ENCODE measurements around the gene ESPL1. TPM values are rescaled to one million over a fixed set of nuclear protein-coding genes. Genes with fewer than 3 reads are reported as not detected.

Gene ESPL1
- total and polyA plus RNA-seq, 2 donors (not counting 3 experiments of a cell fraction or from before 2014, with no cell fraction given), result 16.2 to 42.7 TPM

GRCh38 chr12:53274445-53274844 is 6.3 kb downstream of the ESPL1 start:
- ChIA-PET POLR2A (no interaction called here), CTCF (no interaction called here)
- DNase-seq (ENCODE audit: low read depth, low spot score) (no peak), FAIRE-seq (no peak)
- Histone ChIP-seq H3K9me3 (replicated peaks; ENCODE audit: control insufficient read depth, insufficient read depth, low read length) (no peaks in the 10 kb centered on the region), H3K36me3 (ENCODE audit: control insufficient read depth in 2 of 2, extremely low read depth in 1 of 2, insufficient read depth in 2 of 2, low read length in 2 of 2) (peaks cover 0 to 10% of the 10 kb centered on the region in 2 experiments), H3K4me1 (ENCODE audit: control insufficient read depth, extremely low read depth, insufficient read depth, low read length) (peaks cover 12% of the 10 kb centered on the region), H3K27ac (ENCODE audit: insufficient read depth, low read depth, low read length) (no peak overlapping the region), H4K20me1 (replicated peaks; ENCODE audit: control insufficient read depth, extremely low read depth, insufficient read depth, low read length) (no peaks in the 10 kb centered on the region), H3K9me1 (replicated peaks; ENCODE audit: control insufficient read depth, extremely low read depth, insufficient read depth, low read length) (no peaks in the 10 kb centered on the region), H3K27me3 (ENCODE audit: control insufficient read depth in 2 of 2, insufficient read depth in 2 of 2, low read length in 2 of 2) (no peaks in the 10 kb centered on the region), H3K79me2 (ENCODE audit: control insufficient read depth, insufficient read depth, low read length) (peaks cover 22% of the 10 kb centered on the region), H3K4me3 (replicated peaks in 1 of 3; ENCODE audit: insufficient read depth in 1 of 3, low read depth in 1 of 3, low read length in 3 of 3) (no peak overlapping the region), H3K9ac (replicated peaks; ENCODE audit: extremely low read depth, insufficient read depth, low read length) (no peak overlapping the region), H2AFZ (ENCODE audit: low read depth, low read length) (no peak overlapping the region), H3K4me2 (ENCODE audit: insufficient read depth, low read length) (no peak overlapping the region)
- dilution Hi-C loops (cut with MboI; ENCODE audit: extremely low pct_ligation_motif_present, low sequenced_read_pairs) (no loop called here), intact Hi-C loops (cut with micrococcal nuclease) (no loop called here)
- no TSS peak for BruUV-seq (replicated peaks)
- TF ChIP-seq MYC (IDR thresholded peaks at IDR 0.05; ENCODE audit: low read depth, low read length), result no peak
- no peak for TF ChIP-seq MAX (IDR thresholded peaks at IDR 0.05; ENCODE audit: insufficient read depth, insufficient read length)
- no peak for TF ChIP-seq POLR2AphosphoS5 (IDR thresholded peaks at IDR 0.05; ENCODE audit: insufficient read depth, low read depth, low read length)
- no peak for TF ChIP-seq CTCF (IDR thresholded peaks at IDR 0.05; ENCODE audit: extremely low read depth in 1 of 2, insufficient read depth in 1 of 2, low read depth in 1 of 2, low read length in 2 of 2)

- H4K20me1 ChIP-seq (replicated peaks; ENCODE audit: control insufficient read depth, extremely low read depth, insufficient read depth, low read length), result no peaks in the 10 kb centered on the region
- peaks cover 8 to 10% of the 10 kb centered on the region in 2 experiments for H3K36me3 ChIP-seq (ENCODE audit: control insufficient read depth in 2 of 2, extremely low read depth in 1 of 2, insufficient read depth in 2 of 2, low read length in 2 of 2)
- H3K4me2 ChIP-seq (ENCODE audit: insufficient read depth, low read length), result no peak overlapping the region
- POLR2A ChIA-PET, result no interaction called here
- intact Hi-C loops (cut with micrococcal nuclease), result loop anchor here (1.0 kb wide), 1 partner anchor 27 kb away; no protein-coding TSS in a partner anchor
- H2AFZ ChIP-seq (ENCODE audit: low read depth, low read length), result no peak overlapping the region
- no peak for TF ChIP-seq POLR2A (IDR thresholded peaks at IDR 0.05; ENCODE audit: low read depth, low read length)
- no peak for TF ChIP-seq FOS (IDR thresholded peaks at IDR 0.05; ENCODE audit: borderline replicate concordance, insufficient read depth, low read length)
- TF ChIP-seq EZH2 (IDR thresholded peaks at IDR 0.05; ENCODE audit: borderline replicate concordance, low read depth, low read length, severe bottlenecking), result no peak
- TF ChIP-seq POLR2AphosphoS5 (IDR thresholded peaks at IDR 0.05; ENCODE audit: insufficient read depth, low read depth, low read length), result no peak
- no peaks in the 10 kb centered on the region for H3K9me3 ChIP-seq (replicated peaks; ENCODE audit: control insufficient read depth, insufficient read depth, low read length)
- DNase-seq (ENCODE audit: low read depth, low spot score), result no peak
- H3K79me2 ChIP-seq (ENCODE audit: control insufficient read depth, insufficient read depth, low read length), result peaks cover 5% of the 10 kb centered on the region
- FAIRE-seq, result no peak
- H3K27me3 ChIP-seq (ENCODE audit: control insufficient read depth in 2 of 2, insufficient read depth in 2 of 2, low read length in 2 of 2), result no peaks in the 10 kb centered on the region
- dilution Hi-C loops (cut with MboI; ENCODE audit: extremely low pct_ligation_motif_present, low sequenced_read_pairs), result no loop called here
- H3K27ac ChIP-seq (ENCODE audit: insufficient read depth, low read depth, low read length), result no peak overlapping the region
- BruUV-seq (replicated peaks), result no TSS peak
- no peak overlapping the region for H3K4me3 ChIP-seq (replicated peaks in 1 of 3; ENCODE audit: insufficient read depth in 1 of 3, low read depth in 1 of 3, low read length in 3 of 3)
- no peaks in the 10 kb centered on the region for H3K9me1 ChIP-seq (replicated peaks; ENCODE audit: control insufficient read depth, extremely low read depth, insufficient read depth, low read length)
- CTCF ChIA-PET, result interaction anchor here (0.8 to 2.2 kb wide), 2 partner anchors 31 to 62 kb away, joined by 3 to 21 read pairs; no protein-coding TSS in a partner anchor
- no peaks in the 10 kb centered on the region for H3K4me1 ChIP-seq (ENCODE audit: control insufficient read depth, extremely low read depth, insufficient read depth, low read length)
- no peak overlapping the region for H3K9ac ChIP-seq (replicated peaks; ENCODE audit: extremely low read depth, insufficient read depth, low read length)
These were observed 8.4 kb downstream of the ESPL1 start for GRCh38 chr12:53276511-53276910.
